Breast epithelium (tissue), 4 donors: ENCODE results near the gene HPN. TPM values are rescaled to one million over a fixed set of nuclear protein-coding genes. Genes with fewer than 3 reads are reported as not detected.

Experiments
- DNase-seq, 2 donors: peaks; one replicate each; pipeline ENCODE4 v3.0.0-alpha.2; 2019; ENCODE audit warnings: low spot score in 2 of 2
- H3K27ac ChIP-seq, 2 donors: fragments of 200-600 bp; sonication (generic) in 1 of 2; one replicate each; pipeline ENCODE4 v1.5.1; 2016 to 2019; ENCODE audit warnings: mild to moderate bottlenecking in 1 of 2
- H3K27me3 ChIP-seq, 2 donors: fragments of 200-600 bp; sonication (generic) in 1 of 2; one replicate each; pipeline versions ENCODE4 v1.5.1 to v1.6.0; 2017 to 2019; ENCODE audit warnings: control low read depth in 1 of 2, mild to moderate bottlenecking in 1 of 2
- H3K36me3 ChIP-seq: fragments of 200-600 bp; one replicate; pipeline ENCODE4 v1.5.1; 2019
- H3K4me1 ChIP-seq, 2 donors: fragments of 200-600 bp; sonication (generic); one replicate each; pipeline ENCODE4 v1.5.1; 2016 to 2019; ENCODE audit warnings: control low read depth in 1 of 2
- H3K4me3 ChIP-seq, 3 donors: fragments of 200-600 bp; sonication (generic); 1 replicate in 2 of 3; 2 replicates in 1 of 3; pipeline ENCODE4 v1.5.1; 2016 to 2019; ENCODE audit warnings: mild to moderate bottlenecking in 3 of 3, moderate library complexity in 2 of 3
- H3K9me3 ChIP-seq, 2 donors: fragments of 200-600 bp; sonication (generic) in 1 of 2; one replicate each; pipeline ENCODE4 v1.5.1; 2016 to 2019; ENCODE audit warnings: control low read depth in 1 of 2
- CTCF ChIP-seq, 3 donors: fragments of 450-650 bp; IDR thresholded peaks; one replicate each; pipeline ENCODE4 v1.5.1; 2016 to 2017; ENCODE audit warnings: antibody characterized with exemption in 3 of 3, mild to moderate bottlenecking in 3 of 3, moderate library complexity in 3 of 3
- POLR2A ChIP-seq: fragments of 450-650 bp; IDR thresholded peaks from one replicate; pipeline ENCODE4 v1.6.1; 2016; ENCODE audit warnings: antibody characterized with exemption, mild to moderate bottlenecking, moderate library complexity
- POLR2AphosphoS5 ChIP-seq, 3 donors: sonication (generic); formaldehyde crosslinking; IDR thresholded peaks; one replicate each; pipeline ENCODE4 v1.6.1; 2017; ENCODE audit warnings: antibody characterized with exemption in 3 of 3
- intact Hi-C: fragments of 100-400 bp; cut with DNase I; formaldehyde crosslinking; loops from one replicate; pipeline ENCODE4 v1.15.1; 2023; ENCODE audit warnings: low total_unique reads
- total RNA-seq, 3 donors: library from RNA; depleted of rRNA; stranded (reverse); fragments of >200 nt; gene quantifications; one replicate each; pipeline ENCODE4 v1.1.0, GENCODE V29; 2016

Gene HPN
- total RNA-seq, 3 donors from 2014 or later, result 1.8 to 18.0 (median 8.5) TPM

- DNase-seq, result no peak
- no peak for TF ChIP-seq CTCF (IDR thresholded peaks at IDR 0.05)
- no peak for TF ChIP-seq POLR2A
- TF ChIP-seq POLR2AphosphoS5 (IDR thresholded peaks at IDR 0.05), result no peak
- no peaks in the 10 kb centered on the region for H3K36me3 ChIP-seq
- peak overlapping the region in 1 of 2 donors; percentile 59 for H3K27ac ChIP-seq
- H3K4me3 ChIP-seq, result no peak overlapping the region
- no peaks in the 10 kb centered on the region for H3K9me3 ChIP-seq
- intact Hi-C loops, result no loop called here
- H3K27me3 ChIP-seq, result no peaks in the 10 kb centered on the region
- peaks cover 0 to 9% of the 10 kb centered on the region in 2 donors for H3K4me1 ChIP-seq
These were observed 2.7 kb upstream of the HPN start for GRCh38 chr19:35038623-35039512.

DNA sequence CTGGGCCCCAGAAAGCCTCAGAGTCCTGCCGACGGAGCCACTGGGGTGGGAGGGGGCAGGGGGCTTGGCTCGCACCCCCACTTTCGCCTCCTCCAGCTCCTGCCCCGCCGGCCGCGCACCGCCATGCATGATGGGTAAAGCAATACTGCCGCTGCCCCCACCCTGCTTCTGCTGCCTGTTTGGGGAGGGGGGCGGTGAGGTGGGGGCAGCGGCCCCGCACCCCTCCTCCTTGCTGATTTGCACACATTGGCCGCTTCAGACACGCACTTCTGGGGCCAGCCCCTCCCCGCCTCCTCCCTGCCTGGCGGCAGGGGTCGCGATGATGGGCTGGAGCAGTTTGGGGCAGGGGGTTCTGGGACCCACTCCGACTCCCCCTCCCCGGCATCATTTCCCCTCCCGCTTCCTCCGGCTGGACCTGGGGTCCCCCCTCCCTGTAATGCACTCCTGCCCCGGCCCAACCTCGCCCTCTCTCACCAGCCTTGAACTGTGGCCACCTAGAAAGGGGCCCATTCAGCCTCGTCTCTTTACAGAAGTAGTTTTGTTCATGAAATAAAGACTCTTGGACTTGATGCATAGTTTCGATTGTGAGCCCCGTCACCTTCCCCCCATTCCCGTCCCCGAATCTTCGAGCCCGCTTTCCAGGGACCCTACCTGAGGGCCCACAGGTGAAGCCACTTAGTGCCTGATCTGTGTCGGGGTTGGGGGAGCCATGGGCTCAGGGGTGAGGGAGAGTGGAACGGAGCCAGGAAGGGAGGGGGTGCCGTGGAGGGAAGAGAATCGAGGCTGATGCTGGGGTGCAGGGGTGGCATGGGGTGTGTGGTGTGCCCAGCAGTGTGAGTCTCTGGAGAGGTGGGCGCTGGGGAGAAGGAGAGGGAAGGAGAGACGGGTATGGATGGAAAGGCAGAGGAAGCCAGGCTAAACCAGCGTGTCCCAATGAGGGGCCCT is 1.4 kb upstream of the HPN start:
- H3K4me1 ChIP-seq, result peaks cover 0 to 9% of the 10 kb centered on the region in 2 donors
- H3K27me3 ChIP-seq, result no peaks in the 10 kb centered on the region
- H3K4me3 ChIP-seq, result peak overlapping the region in 2 of 3 donors; percentile 21 to 34
- no peaks in the 10 kb centered on the region for H3K36me3 ChIP-seq
- DNase-seq, result no peak
- TF ChIP-seq POLR2AphosphoS5 (IDR thresholded peaks at IDR 0.05), result no peak
- TF ChIP-seq CTCF (IDR thresholded peaks at IDR 0.05), result no peak
- no peak for TF ChIP-seq POLR2A
- no peaks in the 10 kb centered on the region for H3K9me3 ChIP-seq
- intact Hi-C loops, result no loop called here
- H3K27ac ChIP-seq, result peak overlapping the region; percentile 78 to 81

- no peaks in the 10 kb centered on the region for H3K36me3 ChIP-seq
- intact Hi-C loops, result no loop called here
- H3K27ac ChIP-seq, result peak overlapping the region; percentile 78 to 81
These were observed 534 bp upstream of the HPN start for GRCh38 chr19:35040826-35041547.

DNA sequence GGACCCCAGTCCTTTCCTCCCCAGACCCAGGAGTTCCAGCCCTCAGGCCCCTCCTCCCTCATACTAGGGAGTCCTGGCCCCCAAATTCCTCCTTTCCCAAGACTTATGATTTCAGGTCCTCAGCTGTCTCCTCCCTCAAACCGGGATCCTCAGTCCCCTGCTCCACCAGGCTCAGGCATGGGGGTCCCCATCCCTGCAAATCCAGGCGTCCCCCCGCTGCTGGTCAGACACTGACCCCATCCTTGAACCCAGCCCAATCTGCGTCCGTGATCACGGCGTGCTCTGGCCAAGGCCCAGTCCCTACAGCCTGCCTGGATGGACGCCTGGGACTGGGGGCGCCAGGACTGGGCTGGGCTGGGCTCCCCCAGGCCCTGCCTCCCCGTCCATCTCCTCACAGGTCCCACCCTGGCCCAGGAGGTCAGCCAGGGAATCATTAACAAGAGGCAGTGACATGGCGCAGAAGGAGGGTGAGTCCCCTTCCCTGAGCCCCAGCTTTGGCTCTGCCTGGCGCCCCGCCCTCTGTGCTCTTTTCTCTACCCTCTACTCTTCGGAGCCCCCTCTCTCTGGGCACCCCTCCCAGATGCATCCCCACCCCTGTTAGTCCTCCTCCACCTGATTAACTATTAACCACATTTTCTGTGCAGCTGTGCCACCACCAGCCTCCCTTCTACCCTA is 672 bp downstream of the HPN start:
- peak overlapping the region in 2 of 3 donors; percentile 21 to 34 for H3K4me3 ChIP-seq
- TF ChIP-seq CTCF (IDR thresholded peaks at IDR 0.05), result no peak
- no peak for TF ChIP-seq POLR2A
- no peak for TF ChIP-seq POLR2AphosphoS5 (IDR thresholded peaks at IDR 0.05)
- no peaks in the 10 kb centered on the region for H3K36me3 ChIP-seq
- no peak for DNase-seq
- H3K27me3 ChIP-seq, result no peaks in the 10 kb centered on the region
- no peaks in the 10 kb centered on the region for H3K9me3 ChIP-seq
- intact Hi-C loops, result no loop called here
- peaks cover 0 to 9% of the 10 kb centered on the region in 2 donors for H3K4me1 ChIP-seq
- H3K27ac ChIP-seq, result peak overlapping the region; percentile 78 to 81

More at GRCh38 chr19:35040826-35041547, 534 bp upstream of the HPN start:
- H3K4me3 ChIP-seq, result peak overlapping the region in 2 of 3 donors; percentile 21 to 34
- peak; percentile 86 to 88 for DNase-seq
- no peaks in the 10 kb centered on the region for H3K27me3 ChIP-seq
- peaks cover 0 to 9% of the 10 kb centered on the region in 2 donors for H3K4me1 ChIP-seq
- no peaks in the 10 kb centered on the region for H3K9me3 ChIP-seq
- TF ChIP-seq CTCF (IDR thresholded peaks at IDR 0.05), result no peak
- TF ChIP-seq POLR2AphosphoS5 (IDR thresholded peaks at IDR 0.05), result peak; percentile 34 to 89 (median 75)
